ENCODE data around the gene ADAMTSL1.
"Not testable (repeated sequence)": the region's sequence is repeated elsewhere in the genome, so short reads cannot be mapped to it uniquely, and the experiment has no call there.

Gene ADAMTSL1

DNA sequence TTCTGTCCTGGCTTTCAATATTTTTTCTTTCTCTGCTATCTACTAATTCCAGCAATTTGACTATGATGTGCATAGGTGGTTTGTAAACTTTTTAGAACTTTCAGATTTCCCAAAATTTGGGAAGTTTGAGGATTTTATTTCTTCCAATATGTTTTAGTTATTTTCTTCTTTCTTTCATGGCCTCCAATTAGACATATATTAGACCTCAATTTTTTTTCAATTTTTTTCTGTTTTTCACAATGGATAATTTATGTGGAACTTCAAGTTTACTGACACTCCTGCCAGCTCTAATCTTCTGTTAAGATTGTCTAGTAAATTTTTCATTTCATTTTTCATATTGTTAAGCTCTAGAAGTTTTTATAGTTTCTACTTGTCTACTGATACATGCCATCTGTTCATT is 395.8 kb downstream of the ADAMTSL1 start:
- no peak for ATAC-seq (ENCODE audit: insufficient read depth, low read depth)
- H3K9ac ChIP-seq (ENCODE audit: low read depth, low read length) = no peak overlapping the region
- TF ChIP-seq EZH2 (IDR thresholded peaks at IDR 0.05; ENCODE audit: borderline replicate concordance, low read depth, low read length, severe bottlenecking) = no peak
- TF ChIP-seq CTCF (IDR thresholded peaks at IDR 0.05; ENCODE audit: borderline replicate concordance, extremely low read depth, low read length, poor library complexity, severe bottlenecking) = no peak
- H3K27me3 ChIP-seq (ENCODE audit: insufficient read depth, low read length, poor library complexity) = no peaks in the 10 kb centered on the region
- no peaks in the 10 kb centered on the region for H3K9me3 ChIP-seq (ENCODE audit: insufficient read depth, low read length, severe bottlenecking)
- no peaks in the 10 kb centered on the region for H3K79me2 ChIP-seq (ENCODE audit: insufficient read depth, low read length)
- H3K4me3 ChIP-seq (ENCODE audit: low read depth in 1 of 2, low read length in 2 of 2) = no peak overlapping the region
- no peaks in the 10 kb centered on the region for H3K4me1 ChIP-seq (ENCODE audit: insufficient read depth, low read length)
- no peaks in the 10 kb centered on the region for H3K36me3 ChIP-seq (ENCODE audit: insufficient read depth, low read length)
- no peaks in the 10 kb centered on the region for H4K20me1 ChIP-seq (ENCODE audit: insufficient read depth, low read length)
- DNase-seq = no peak
- H3K27ac ChIP-seq (ENCODE audit: low read length) = no peak overlapping the region
- no peak overlapping the region for H3K4me2 ChIP-seq (ENCODE audit: insufficient read depth, low read length)
- no peak overlapping the region for H2AFZ ChIP-seq (ENCODE audit: low read depth, low read length)

GRCh38 chr9:18874069-18874468 is 400.1 kb downstream of the ADAMTSL1 start:
- no peaks in the 10 kb centered on the region for H4K20me1 ChIP-seq (ENCODE audit: insufficient read depth, low read length)
- DNase-seq (no peak), ATAC-seq (ENCODE audit: insufficient read depth, low read depth) (no peak)
- H2AFZ ChIP-seq (ENCODE audit: low read depth, low read length) = no peak overlapping the region
- H3K27ac ChIP-seq (ENCODE audit: low read length) = no peak overlapping the region
- no peak overlapping the region for H3K4me2 ChIP-seq (ENCODE audit: insufficient read depth, low read length)
- H3K27me3 ChIP-seq (ENCODE audit: insufficient read depth, low read length, poor library complexity) = no peaks in the 10 kb centered on the region
- no peaks in the 10 kb centered on the region for H3K9me3 ChIP-seq (ENCODE audit: insufficient read depth, low read length, severe bottlenecking)
- H3K36me3 ChIP-seq (ENCODE audit: insufficient read depth, low read length) = no peaks in the 10 kb centered on the region
- H3K9ac ChIP-seq (ENCODE audit: low read depth, low read length) = no peak overlapping the region
- no peaks in the 10 kb centered on the region for H3K4me1 ChIP-seq (ENCODE audit: insufficient read depth, low read length)
- no peaks in the 10 kb centered on the region for H3K79me2 ChIP-seq (ENCODE audit: insufficient read depth, low read length)
- no peak for TF ChIP-seq CTCF (IDR thresholded peaks at IDR 0.05; ENCODE audit: borderline replicate concordance, extremely low read depth, low read length, poor library complexity, severe bottlenecking)
- TF ChIP-seq EZH2 (IDR thresholded peaks at IDR 0.05; ENCODE audit: borderline replicate concordance, low read depth, low read length, severe bottlenecking) = no peak
- H3K4me3 ChIP-seq (ENCODE audit: low read depth in 1 of 2, low read length in 2 of 2) = no peak overlapping the region

GRCh38 chr9:18874990-18875389 is 401.0 kb downstream of the ADAMTSL1 start:
- not testable (repeated sequence) for H2AFZ ChIP-seq (ENCODE audit: low read depth, low read length); H3K27ac ChIP-seq (ENCODE audit: low read length); H3K4me1 ChIP-seq (ENCODE audit: insufficient read depth, low read length); DNase-seq; H3K36me3 ChIP-seq (ENCODE audit: insufficient read depth, low read length); H3K4me3 ChIP-seq (ENCODE audit: low read depth in 1 of 2, low read length in 2 of 2); H3K9ac ChIP-seq (ENCODE audit: low read depth, low read length); H3K9me3 ChIP-seq (ENCODE audit: insufficient read depth, low read length, severe bottlenecking); H4K20me1 ChIP-seq (ENCODE audit: insufficient read depth, low read length); H3K79me2 ChIP-seq (ENCODE audit: insufficient read depth, low read length); H3K4me2 ChIP-seq (ENCODE audit: insufficient read depth, low read length); ATAC-seq (ENCODE audit: insufficient read depth, low read depth); H3K27me3 ChIP-seq (ENCODE audit: insufficient read depth, low read length, poor library complexity)

DNA sequence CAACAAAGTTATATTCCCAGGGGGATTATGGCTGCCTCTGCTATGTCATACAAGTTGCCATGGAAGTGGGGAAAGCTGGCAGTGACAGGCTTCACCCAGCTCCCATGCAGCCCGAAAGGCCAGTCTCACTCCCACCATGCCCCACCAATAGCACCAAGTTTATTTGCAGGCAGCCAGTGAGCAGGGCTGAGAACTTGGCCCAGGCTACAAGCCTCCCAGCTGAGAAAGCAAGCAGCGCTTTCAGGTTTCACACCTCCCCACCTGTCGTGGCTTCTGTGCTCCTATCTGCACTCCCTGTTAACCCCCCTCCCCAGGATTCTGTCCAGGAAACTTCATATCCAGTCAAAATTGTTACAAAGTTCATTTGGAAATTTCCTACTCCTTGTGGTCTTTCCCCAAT is 404.0 kb downstream of the ADAMTSL1 start:
- Histone ChIP-seq H3K36me3 (ENCODE audit: insufficient read depth, low read length) (no peaks in the 10 kb centered on the region), H2AFZ (ENCODE audit: low read depth, low read length) (no peak overlapping the region), H3K4me3 (ENCODE audit: low read depth in 1 of 2, low read length in 2 of 2) (no peak overlapping the region), H4K20me1 (ENCODE audit: insufficient read depth, low read length) (no peaks in the 10 kb centered on the region), H3K79me2 (ENCODE audit: insufficient read depth, low read length) (no peaks in the 10 kb centered on the region), H3K4me2 (ENCODE audit: insufficient read depth, low read length) (no peak overlapping the region), H3K9me3 (ENCODE audit: insufficient read depth, low read length, severe bottlenecking) (peaks cover under 1% of the 10 kb centered on the region), H3K27me3 (ENCODE audit: insufficient read depth, low read length, poor library complexity) (no peaks in the 10 kb centered on the region), H3K27ac (ENCODE audit: low read length) (no peak overlapping the region), H3K9ac (ENCODE audit: low read depth, low read length) (no peak overlapping the region), H3K4me1 (ENCODE audit: insufficient read depth, low read length) (no peaks in the 10 kb centered on the region)
- TF ChIP-seq CTCF (IDR thresholded peaks at IDR 0.05; ENCODE audit: borderline replicate concordance, extremely low read depth, low read length, poor library complexity, severe bottlenecking) (no peak), EZH2 (IDR thresholded peaks at IDR 0.05; ENCODE audit: borderline replicate concordance, low read depth, low read length, severe bottlenecking) (no peak)
- ATAC-seq (ENCODE audit: insufficient read depth, low read depth) = no peak
- no peak for DNase-seq

All from DND-41 (cell line).